ENCODE measurements around the gene PDE1C.
"Not testable (repeated sequence)": the region's sequence is repeated elsewhere in the genome, so short reads cannot be mapped to it uniquely, and the experiment has no call there.

Gene PDE1C

DNA sequence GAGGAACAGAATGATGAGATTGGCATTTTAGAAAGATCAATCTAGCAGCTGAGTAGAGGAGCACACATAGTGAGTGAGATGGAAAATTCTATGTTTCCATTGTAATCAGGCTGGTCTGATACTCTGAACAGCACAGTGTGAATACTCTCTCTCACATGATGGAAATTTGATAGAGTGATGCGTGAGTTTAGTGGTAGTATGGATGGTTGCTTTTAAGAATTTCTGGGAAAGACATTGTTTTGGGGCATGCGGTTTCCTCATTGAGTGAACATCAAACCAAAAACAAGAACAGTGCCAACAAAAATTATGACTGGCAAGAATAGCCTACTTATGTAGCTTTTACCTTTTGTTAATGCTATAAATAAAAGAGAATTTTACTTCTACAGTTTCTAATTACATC lies 183.2 kb downstream of the PDE1C start:
- DNase-seq, result no peak

DNA sequence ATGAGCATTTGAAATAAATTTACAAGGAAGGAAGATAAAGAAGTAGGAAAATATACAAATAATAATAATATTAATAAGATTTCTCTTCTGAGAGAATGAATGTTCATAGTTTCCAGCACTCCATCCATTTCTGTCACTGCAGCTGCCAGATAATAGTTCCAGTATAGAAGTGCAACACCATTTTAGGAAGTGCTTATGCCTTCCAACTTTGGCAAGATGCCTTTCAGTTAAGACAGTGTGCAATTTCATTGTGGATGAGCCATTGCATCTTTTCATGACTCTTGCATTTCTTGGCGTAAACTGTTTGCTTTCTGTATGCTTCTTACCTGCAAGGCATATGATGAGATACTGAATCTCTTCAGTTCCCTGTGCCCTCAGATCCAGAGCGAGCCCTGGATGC lies 185.0 kb downstream of the PDE1C start:
- no peak for DNase-seq

DNA sequence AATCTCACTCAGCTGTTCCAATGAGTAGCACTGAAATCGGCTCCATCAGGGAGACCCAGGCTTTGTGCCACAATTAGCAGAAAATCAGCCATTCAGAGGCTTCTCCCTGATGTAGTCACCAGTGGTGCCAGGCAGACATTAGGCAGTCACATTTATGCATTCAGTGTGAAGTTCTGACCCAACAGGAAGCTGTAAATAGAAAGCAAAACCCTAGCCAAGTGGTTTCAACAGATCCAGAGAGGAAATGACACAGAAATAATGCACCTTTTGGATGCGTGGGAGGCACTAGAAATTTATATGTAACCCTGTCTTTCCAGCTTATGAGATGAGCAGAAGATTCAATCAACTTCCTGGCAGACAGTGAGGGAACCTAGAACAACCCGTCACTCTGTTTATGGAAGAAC lies 186.4 kb downstream of the PDE1C start:
- DNase-seq, result no peak

DNA sequence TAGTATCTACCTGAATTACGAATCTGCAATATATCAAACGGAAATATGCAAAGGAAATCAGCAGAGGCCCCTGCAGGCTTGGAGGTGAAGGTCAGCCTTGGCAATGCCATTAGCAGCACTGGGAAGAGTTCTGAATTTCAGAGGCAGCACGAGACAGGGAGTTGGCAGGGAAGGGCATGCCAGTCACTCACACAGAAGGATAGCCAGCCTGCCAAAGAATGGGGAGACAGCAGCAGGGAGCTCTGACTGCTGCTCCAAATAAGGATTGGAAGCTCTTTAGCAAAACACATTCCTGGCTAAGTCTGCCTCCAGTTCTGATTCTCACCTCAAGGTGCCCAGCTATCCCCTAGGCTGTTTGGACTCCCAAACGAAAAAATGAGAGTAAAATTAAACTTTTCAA lies 188.0 kb downstream of the PDE1C start:
- DNase-seq, result no peak

DNA sequence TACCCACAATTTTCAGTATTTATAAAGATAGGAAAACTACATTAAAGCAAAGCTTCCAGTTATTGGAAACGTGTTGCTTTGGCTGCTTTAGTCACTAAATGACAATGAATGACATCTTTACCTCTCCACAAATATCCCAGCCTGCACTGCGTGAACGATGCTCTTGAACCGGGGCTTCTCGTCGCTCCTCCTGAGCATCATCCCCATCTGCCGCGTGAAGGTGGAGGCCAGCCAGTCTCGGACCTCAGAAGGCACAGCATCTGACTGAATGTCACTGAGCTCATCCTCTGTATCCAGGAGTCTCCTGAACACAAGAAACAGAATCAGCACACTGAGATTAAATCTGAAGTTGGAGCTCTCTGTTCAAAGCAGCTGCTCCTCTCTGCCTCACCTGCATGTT lies 191.3 kb downstream of the PDE1C start:
- no peak for DNase-seq

DNA sequence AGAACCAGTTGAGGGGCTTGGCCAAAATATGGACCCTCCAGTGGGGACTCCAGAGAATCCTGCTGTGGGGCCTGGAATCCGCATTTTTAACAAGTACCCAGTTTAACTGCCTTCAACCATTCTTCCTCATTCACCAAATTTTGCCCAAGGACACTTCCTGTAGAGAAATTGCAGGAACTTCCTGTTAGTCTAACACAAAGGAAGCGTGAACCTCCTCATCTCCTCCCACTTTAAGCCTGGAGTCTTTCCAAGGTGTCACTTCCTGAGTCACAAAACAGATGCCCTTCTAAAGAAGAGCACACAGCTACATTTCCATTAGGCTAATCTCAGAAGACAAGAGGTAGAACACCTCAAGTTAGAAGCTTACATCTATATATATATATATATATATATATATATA lies 194.8 kb downstream of the PDE1C start:
- no peak for DNase-seq

DNA sequence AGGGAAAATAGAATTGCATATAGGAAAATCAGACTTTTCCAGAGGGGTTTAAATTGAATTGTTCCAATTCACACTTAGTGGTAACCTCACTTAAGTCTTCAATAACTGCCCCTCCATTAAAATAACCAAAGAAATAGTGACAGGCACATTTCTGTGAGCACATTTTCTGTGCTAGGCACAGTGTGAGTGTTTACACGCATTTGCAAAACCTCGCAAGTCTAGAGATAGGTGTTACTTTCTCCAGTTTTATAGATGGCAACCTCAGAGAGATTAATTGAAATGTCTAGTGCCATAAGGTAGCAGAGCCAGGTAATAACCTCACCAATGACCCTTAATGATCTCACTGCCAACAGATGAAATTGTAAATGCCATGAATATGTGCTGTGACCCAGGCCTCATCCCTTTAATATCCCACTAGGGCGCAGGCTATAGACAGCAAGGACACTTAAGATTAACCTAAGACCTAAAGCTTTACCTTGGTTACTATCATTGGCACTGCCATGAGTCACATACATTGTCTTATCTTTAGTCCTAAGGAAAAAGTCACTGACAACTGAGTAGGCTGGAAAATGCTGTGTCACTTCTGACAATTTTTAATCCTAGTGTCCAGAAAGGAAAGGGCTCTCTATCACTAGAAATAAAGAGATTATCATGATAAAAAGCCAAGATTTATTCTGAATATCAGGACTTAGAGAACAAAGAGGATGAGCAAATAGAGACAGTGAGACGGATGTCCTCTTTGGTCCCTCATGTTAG lies 195.4 kb downstream of the PDE1C start:
- DNase-seq, result no peak

DNA sequence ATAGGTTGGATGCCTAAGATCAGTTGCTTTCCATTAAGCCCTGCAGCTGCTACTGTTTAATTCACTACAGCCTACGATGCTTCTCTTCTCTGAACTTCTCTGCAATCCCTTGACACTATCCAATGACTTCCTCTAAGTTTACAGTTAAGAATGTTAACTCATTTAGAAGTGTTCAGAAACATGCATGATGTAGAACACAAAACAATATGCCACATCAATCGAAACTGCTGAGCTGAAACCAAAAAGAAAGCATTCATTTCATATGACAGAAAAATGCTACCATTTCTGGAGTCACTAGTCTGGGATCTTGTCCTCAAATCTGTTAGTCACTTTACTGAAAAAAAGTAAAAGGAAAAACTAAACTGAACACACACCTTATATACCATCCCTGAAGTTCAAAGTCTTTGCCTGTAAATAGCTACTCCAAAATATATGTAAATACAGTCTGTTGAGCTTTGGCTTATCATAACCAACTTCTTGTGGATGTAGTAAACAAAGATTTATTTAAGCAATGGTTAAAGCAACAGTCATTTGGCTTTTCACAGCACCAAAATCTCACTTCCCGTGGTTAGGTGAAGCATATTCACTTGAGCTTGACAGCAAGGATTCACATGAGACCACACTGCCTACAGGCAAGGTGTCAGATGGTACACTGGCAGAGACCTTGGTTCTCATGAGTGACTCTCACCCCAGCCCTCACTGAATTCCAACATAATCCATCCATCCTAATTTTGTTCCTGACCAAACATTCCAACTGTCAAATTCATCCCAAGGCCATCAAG lies 196.2 kb downstream of the PDE1C start:
- no peak for DNase-seq

DNA sequence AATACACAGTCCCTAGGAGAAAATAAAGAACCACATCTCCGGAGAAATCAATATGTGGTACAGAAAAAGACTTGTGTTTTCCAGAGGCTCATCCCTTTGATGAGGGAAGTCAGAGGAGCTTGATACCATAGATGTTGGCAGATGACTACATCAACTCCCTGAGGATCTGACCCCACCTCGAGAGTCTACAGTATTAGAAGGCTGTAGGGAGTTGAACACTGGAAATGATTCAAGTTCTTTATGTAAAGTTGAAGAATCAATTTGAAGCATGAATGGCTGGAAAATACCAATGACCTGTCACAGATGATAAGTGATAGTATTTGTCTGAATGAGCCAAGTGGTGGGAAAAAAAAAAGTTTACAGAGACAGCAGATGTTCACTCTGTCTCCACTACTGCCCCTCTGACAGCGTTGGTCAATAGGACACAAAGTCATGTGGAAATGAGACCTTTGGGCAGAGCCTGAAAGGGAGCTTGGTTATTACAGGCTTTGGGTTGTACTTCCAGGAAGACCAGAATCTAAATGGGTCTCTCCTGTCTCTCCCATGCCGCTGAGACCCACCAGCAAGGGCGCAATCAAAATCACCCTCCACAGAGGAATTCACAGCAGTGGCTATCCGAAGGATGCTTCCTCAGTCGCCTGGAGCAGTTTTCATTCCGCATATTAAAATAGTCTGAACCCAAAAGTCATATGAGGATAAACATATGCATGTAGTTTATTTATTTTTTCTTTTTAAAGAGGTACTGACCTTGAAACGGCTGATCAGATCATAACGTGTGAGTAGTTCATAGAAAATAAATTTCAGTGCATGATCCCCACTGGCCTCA lies 197.4 kb downstream of the PDE1C start:
- DNase-seq, result no peak

DNA sequence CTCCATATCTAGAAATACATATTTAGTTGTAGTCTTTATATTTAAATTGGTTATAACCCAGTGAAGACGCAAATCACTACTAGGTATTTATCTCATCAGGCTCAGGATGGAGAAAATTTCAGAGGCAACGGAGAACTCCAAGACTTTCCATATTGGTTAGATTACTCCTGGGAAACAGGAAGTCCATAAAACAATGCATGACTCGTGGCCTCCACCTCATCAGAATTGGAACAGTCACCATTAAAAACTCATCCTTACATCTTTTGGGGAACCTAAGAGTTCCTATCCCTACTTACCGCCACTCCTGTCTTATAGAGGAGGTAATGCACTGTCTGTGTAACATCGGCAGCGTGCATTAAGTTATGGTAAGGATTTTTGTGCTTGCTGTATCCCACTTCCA lies 205.6 kb downstream of the PDE1C start:
- no peak for DNase-seq

DNA sequence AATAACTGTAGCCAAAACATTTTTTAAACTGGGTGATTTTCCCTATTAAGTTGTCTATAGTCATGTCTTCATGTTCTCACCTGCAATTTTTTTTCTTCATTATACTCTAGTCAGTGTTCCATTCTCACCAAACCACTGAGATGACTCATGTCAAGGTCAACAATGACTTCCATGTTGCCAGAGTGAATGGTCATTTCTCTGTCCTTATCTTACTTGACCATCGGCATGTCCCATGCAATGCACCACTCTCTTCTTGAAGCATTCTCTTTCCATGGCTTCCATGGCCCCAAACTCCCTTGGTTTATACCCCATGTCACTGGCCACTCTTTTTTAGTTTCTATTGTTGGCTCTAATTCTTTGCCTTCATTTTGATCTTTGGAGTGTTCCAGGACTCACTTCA lies 209.3 kb downstream of the PDE1C start:
- DNase-seq, result no peak

DNA sequence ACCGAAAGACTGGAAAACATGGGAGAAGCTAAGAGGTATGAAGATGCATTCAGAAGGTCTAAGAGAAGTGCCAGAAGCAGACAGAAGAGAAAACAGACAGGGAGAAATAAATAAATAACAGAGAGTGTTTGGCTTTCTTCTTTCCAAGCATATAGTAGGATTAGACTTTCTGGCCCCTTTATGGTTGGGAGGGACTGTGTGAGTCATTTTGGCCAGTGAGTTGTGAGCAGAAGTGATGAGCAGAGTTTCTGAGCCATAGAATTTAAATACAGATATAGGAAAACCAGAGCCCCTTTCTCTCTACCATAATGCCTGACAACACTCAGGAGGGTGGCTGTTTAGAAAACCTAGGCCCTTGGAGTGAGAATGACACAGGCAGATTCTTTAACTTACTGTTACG lies 212.2 kb downstream of the PDE1C start:
- DNase-seq, result no peak

DNA sequence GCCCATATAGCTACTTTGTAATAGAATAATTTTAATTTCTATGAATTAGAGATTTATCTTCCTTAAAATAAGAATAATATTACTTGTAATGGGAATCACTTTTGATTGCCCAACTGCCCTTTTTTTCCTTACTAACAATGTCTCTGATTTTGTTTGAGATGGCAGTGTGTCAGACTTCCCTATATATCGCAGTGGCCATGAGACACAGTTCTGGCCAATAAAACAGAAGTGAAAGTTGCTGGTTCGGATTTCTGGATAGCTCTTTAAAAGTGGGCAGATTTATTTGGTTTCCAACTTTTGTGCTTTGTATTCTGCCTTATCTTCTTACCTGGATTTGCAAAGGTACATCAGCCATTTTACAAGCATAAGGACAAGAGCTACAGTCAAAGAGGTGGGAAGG lies 213.0 kb downstream of the PDE1C start:
- DNase-seq, result no peak

DNA sequence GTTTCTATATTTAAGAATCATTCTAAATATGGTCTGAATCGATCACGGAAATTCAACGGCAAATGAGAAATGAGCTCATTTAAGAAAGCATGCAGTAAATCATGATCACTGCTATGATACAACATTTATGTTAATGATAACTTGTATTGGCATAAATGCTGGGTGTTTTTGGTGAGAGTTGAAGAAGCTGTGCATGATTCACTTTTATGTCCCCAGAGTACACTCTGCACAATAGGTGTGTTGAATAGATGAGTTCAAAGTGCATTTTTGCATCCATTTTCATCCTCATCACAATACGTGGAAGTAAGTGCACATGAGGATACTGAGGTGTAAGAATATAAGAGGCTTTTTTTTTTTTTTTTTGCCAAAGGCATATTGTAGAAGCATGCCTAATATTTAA lies 213.9 kb downstream of the PDE1C start:
- DNase-seq, result no peak

DNA sequence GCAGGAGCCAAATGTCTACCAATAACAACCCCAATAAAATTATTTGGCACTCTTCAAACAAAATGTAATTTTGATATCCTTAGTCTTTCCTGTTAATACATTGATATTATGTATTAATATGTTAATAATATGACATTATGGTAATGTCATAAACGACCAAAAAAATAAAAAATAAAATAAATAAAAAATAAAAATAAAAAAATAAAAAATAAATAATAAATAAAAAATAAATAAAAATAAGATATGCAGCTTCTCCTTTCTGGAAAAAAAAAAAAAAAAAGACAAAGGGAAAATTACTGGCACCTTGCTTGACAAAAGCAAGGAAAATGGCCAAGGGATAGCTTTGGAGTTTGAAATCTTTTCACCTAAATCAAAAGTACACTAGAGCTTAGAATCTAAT lies 214.7 kb downstream of the PDE1C start:
- no peak for DNase-seq

DNA sequence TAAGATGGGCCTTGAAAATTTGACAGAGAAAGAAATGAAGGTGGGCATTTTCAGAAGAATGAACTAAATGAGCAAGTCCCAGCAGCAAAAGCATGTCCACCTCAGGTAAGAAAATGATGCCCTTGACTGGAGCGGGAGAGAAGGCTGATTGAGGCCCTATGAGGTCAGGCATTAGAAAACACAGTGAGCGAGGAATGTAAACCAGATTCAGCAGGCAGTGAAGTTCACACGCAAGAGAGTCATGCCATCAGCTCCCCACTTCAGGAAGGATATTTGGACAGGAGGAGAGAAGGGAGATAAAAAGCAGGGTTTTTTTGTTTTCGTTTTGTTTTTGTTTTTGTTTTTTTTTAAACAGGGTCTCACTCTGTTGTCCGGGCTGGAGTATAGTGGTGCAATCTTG lies 216.8 kb downstream of the PDE1C start:
- DNase-seq, result no peak

DNA sequence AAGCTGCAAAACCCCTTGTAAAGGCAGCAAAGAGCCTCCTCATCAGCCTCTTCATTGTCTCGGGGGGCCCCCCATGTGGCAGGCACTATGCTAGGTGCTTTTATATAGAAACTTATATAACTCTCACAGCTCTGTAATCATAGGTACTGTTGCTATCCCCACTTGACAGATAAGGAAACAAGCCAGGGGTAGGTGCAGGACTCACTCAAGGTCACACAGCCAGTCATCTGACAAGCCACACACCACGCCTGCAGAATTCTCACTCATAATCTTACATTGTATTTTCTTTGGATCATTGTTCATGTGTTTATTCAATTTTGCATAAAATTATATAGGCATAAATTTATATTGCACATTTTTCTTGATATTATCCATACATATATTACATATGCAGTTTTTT lies 217.7 kb downstream of the PDE1C start:
- no peak for DNase-seq

DNA sequence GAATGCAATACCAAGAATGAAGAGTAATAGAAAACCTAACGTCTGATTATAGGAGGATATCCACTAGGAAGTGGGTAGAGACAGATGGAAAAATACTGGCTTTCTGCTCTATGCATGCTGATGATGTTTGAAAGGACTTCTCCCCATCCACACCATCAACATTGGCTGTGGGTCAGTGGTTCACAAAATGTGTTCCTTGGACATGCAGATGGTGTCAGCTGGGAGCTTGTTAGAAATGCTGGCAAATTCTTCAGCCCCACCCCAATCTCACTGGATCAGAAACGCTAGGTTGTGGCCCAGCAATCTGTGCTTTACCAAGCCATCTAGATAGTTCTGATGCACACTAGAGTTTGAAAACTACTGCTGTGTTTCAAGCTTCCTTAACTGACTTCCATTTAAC lies 219.1 kb downstream of the PDE1C start:
- no peak for DNase-seq

DNA sequence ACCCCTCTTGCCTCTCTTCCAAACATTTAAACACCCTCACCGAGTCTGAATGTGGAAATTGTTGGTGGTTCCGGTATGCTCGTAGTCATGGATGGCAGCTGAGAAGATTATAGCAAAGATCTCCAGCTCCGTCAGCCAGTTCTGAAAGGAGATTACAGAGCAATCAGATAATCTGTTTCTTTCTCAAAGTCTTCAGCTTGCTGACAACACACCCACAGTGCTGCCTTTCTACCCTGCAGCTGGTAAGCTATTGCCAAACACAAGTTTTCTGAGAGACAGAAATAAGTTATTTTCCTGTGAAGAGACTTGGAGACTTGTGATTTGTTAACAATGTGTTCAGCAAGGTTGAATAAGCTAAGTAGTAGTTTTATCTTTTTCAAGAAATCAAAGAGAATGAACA lies 219.6 kb downstream of the PDE1C start:
- DNase-seq, result no peak

DNA sequence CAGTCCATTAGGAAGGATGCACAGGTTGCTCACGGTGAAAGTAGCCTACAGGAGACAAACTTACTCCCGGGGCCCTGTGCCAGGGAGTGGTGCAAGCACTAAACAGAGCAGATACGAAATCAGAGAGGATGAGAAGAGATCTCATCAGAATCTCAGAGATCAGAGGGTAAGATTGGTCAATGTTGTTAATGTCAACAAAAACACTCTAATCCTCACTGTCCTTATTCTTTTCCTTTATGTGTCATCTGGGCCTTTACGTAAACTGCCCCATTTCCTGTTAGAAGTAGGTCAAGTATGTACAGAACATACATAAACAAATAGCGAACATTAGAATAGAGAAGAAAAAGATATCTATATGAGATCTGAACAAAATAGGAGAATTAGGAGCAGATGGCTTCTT lies 220.1 kb downstream of the PDE1C start:
- no peak for DNase-seq

DNA sequence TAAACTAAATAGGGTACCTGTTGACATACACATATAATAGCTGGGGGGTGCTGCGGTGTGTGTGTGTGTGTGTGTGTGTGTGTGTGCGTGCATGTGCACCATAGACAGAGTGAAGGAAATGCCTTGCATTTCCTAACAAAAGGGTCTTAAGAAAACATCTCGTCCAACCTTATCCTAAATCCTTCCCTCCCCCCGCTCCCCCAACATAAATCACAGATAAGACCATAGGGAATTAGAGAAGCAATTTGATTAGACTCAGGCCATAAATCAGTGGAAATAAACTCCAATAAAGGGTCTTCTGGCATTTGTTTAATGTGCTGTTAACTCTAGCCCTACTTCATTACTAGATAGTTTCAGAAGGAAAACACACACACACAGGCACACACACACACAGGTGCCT lies 234.7 kb downstream of the PDE1C start:
- no peak for DNase-seq

DNA sequence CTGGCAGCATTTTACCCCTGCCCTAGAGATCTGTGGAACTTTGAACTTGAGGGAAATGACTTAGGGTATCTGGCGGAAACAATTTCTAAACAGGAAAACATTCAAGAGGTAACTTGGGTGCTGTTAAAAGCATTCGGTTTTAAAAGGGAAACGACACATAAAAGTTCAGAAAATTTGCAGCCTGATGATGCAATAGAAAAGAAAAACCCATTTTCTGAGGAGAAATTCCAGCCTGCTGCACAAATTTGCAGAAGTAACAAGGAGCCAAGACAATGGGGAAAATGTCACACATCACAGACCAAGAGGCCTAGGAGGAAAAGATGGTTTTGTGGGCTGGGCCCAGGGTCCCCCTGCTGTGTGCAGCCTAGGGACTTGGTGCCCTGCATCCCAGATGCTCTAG lies 236.6 kb downstream of the PDE1C start:
- DNase-seq, result not testable (repeated sequence)

DNA sequence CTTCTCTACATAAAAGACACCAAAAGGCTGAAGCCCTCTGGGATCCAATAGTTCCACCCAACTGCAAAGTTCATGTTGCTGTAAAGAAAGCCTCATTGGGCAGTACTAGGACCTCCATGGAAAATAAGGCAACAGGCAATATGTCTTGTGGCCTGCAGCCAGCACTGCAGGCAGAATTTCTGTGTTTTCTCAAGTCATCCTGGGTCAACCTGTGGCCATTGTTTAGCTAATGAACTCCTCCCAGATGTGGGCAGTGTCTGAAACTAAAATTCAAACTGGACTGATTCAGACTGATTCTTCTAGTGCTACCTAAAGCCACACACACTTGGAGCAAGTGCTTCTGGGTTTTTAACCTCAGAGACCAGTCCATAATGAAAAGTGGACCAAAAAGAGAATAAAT lies 241.7 kb downstream of the PDE1C start:
- DNase-seq, result no peak

DNA sequence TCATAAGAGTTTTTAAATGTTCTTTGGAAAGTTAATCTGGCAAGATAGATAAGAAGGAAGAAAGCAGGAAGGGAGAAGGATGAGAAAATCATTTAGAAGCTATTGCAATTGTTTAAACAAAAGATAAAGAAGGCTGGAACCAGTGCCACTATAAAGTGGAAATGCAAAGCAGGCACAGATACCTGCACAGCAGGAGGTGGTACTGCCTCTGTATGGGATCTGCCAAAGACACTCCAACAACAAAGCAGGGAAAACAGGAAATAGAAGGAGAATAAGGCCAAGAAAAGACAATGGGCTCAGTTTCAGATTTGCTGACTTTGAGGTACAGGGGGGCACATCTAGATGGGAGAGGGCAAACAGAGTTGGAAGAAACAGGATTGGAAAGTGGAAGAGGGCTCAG lies 244.6 kb downstream of the PDE1C start:
- DNase-seq, result no peak

Data from NCI-H526 treated with DMSO at 0.1 percent for 48 hours (cell line).